KG1 (cell line): ENCODE measurements around the gene SMCR8.
"Not testable (repeated sequence)": the region's sequence is repeated elsewhere in the genome, so short reads cannot be mapped to it uniquely, and the experiment has no call there.

ENCODE experiments used
- DNase-seq: peaks from one replicate; lab custom pipeline; 2025; lab: John Stamatoyannopoulos, UW

SMCR8 gene

GRCh38 chr17:18314731-18315561, at the start of gene SMCR8, which contains the start of gene TOP3A:
SMCR8 (plus strand) TSS chr17:18315293; CDS start chr17:18315790, 497 bp downstream.
TOP3A (minus strand) TSS chr17:18314994; CDS start chr17:18314778, 216 bp downstream.
- DNase-seq, result peak; percentile 48

GRCh38 chr17:18267366-18267765, 47.7 kb upstream of the SMCR8 start:
- no peak for DNase-seq

- no peak for DNase-seq
These were observed 47.0 kb upstream of the SMCR8 start for GRCh38 chr17:18267927-18268711.

GRCh38 chr17:18270046-18270931, 44.8 kb upstream of the SMCR8 start:
- DNase-seq, result no peak

- no peak for DNase-seq
These were observed 38.0 kb upstream of the SMCR8 start for GRCh38 chr17:18277076-18277475.

- no peak for DNase-seq
These were observed 36.2 kb upstream of the SMCR8 start for GRCh38 chr17:18278867-18279266.

- DNase-seq, result no peak
These were observed 34.8 kb upstream of the SMCR8 start for GRCh38 chr17:18280249-18280648.

GRCh38 chr17:18280766-18281371, 34.2 kb upstream of the SMCR8 start:
- no peak for DNase-seq

- no peak for DNase-seq
These were observed 33.3 kb upstream of the SMCR8 start for GRCh38 chr17:18281788-18282187.

- no peak for DNase-seq
These were observed 29.8 kb upstream of the SMCR8 start for GRCh38 chr17:18285296-18285695.

- DNase-seq, result no peak
These were observed 23.2 kb upstream of the SMCR8 start for GRCh38 chr17:18291718-18292540.

- not testable (repeated sequence) for DNase-seq
These were observed 17.0 kb upstream of the SMCR8 start for GRCh38 chr17:18298061-18298460.

GRCh38 chr17:18300725-18301480, 14.2 kb upstream of the SMCR8 start:
- DNase-seq, result no peak

- DNase-seq, result not testable (repeated sequence)
These were observed 11.9 kb upstream of the SMCR8 start for GRCh38 chr17:18303206-18303605.

- no peak for DNase-seq
These were observed 5.9 kb upstream of the SMCR8 start for GRCh38 chr17:18309202-18309601.

GRCh38 chr17:18314059-18314730, 898 bp upstream of the SMCR8 start:
- DNase-seq, result no peak

GRCh38 chr17:18315562-18315922, 449 bp downstream of the SMCR8 start:
- DNase-seq, result no peak

- no peak for DNase-seq
These were observed 868 bp downstream of the SMCR8 start for GRCh38 chr17:18315961-18316360.

- DNase-seq, result no peak
These were observed 3.0 kb downstream of the SMCR8 start for GRCh38 chr17:18318117-18318516.
